ENCODE results near the gene NADK. TPM values are rescaled to one million over a fixed set of nuclear protein-coding genes. Genes with fewer than 3 reads are reported as not detected.

NADK gene
- total and polyA plus RNA-seq, 2 of the 13 experiments (the other 11 are each of a cell fraction or from before 2014, with no cell fraction given) = 56.6 to 60.1 TPM

GRCh38 chr1:1748686-1749321, 29.5 kb downstream of the NADK start (continued):
- TF ChIP-seq, protein P1, sequence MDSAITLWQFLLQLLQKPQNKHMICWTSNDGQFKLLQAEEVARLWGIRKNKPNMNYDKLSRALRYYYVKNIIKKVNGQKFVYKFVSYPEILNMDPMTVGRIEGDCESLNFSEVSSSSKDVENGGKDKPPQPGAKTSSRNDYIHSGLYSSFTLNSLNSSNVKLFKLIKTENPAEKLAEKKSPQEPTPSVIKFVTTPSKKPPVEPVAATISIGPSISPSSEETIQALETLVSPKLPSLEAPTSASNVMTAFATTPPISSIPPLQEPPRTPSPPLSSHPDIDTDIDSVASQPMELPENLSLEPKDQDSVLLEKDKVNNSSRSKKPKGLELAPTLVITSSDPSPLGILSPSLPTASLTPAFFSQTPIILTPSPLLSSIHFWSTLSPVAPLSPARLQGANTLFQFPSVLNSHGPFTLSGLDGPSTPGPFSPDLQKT (CRISPR knock-in tag; IDR thresholded peaks at IDR 0.05; ENCODE audit: borderline replicate concordance) = no peak
- TF ChIP-seq ZNF335 (CRISPR knock-in tag; IDR thresholded peaks at IDR 0.05) (no peak), ZBTB2 (CRISPR knock-in tag; IDR thresholded peaks at IDR 0.05; ENCODE audit: low read depth) (no peak), NFE2 (CRISPR knock-in tag; IDR thresholded peaks at IDR 0.05) (no peak), KDM6A (CRISPR knock-in tag; IDR thresholded peaks at IDR 0.05; ENCODE audit: low read depth) (no peak)
- TF ChIP-seq, protein P2, sequence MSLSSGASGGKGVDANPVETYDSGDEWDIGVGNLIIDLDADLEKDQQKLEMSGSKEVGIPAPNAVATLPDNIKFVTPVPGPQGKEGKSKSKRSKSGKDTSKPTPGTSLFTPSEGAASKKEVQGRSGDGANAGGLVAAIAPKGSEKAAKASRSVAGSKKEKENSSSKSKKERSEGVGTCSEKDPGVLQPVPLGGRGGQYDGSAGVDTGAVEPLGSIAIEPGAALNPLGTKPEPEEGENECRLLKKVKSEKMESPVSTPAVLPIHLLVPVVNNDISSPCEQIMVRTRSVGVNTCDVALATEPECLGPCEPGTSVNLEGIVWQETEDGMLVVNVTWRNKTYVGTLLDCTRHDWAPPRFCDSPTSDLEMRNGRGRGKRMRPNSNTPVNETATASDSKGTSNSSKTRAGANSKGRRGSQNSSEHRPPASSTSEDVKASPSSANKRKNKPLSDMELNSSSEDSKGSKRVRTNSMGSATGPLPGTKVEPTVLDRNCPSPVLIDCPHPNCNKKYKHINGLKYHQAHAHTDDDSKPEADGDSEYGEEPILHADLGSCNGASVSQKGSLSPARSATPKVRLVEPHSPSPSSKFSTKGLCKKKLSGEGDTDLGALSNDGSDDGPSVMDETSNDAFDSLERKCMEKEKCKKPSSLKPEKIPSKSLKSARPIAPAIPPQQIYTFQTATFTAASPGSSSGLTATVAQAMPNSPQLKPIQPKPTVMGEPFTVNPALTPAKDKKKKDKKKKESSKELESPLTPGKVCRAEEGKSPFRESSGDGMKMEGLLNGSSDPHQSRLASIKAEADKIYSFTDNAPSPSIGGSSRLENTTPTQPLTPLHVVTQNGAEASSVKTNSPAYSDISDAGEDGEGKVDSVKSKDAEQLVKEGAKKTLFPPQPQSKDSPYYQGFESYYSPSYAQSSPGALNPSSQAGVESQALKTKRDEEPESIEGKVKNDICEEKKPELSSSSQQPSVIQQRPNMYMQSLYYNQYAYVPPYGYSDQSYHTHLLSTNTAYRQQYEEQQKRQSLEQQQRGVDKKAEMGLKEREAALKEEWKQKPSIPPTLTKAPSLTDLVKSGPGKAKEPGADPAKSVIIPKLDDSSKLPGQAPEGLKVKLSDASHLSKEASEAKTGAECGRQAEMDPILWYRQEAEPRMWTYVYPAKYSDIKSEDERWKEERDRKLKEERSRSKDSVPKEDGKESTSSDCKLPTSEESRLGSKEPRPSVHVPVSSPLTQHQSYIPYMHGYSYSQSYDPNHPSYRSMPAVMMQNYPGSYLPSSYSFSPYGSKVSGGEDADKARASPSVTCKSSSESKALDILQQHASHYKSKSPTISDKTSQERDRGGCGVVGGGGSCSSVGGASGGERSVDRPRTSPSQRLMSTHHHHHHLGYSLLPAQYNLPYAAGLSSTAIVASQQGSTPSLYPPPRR (CRISPR knock-in tag; IDR thresholded peaks at IDR 0.05; ENCODE audit: borderline replicate concordance) = 0 out of 2 replicates have a peak, but pooled peaks have one; percentile 15

Measured in HepG2 (cell line).